OCI-LY1 (cell line): Measurements from ENCODE around the gene TRIM37.

Source experiments
- H2AFZ ChIP-seq: fragments of 200-600 bp; sonication (generic), shearing (Covaris generic); 2 replicates; pipeline ENCODE4 v1.6.0; 2014; ENCODE audit warnings: antibody characterized with exemption, mild to moderate bottlenecking, low read length
- H3F3A ChIP-seq: fragments of 200-600 bp; sonication (generic), shearing (Covaris generic); 2 replicates; pipeline ENCODE4 v1.6.0; 2014; ENCODE audit warnings: mild to moderate bottlenecking, antibody characterized with exemption, low read length, moderate library complexity; ENCODE audit not compliant: insufficient read depth
- H3K27ac ChIP-seq: fragments of 200-600 bp; sonication (generic); 2 replicates; pipeline ENCODE4 v1.5.1; 2014; ENCODE audit warnings: low read length, mixed run types, mild to moderate bottlenecking, low read depth; ENCODE audit not compliant: poor library complexity, severe bottlenecking
- H3K27me3 ChIP-seq: fragments of 200-600 bp; sonication (generic); 2 replicates; pipeline ENCODE4 v1.6.0; 2014; ENCODE audit warnings: antibody characterized with exemption, mild to moderate bottlenecking, low read length, moderate library complexity; ENCODE audit not compliant: insufficient read depth
- H3K36me3 ChIP-seq: fragments of 200-600 bp; sonication (generic); 2 replicates; pipeline ENCODE4 v1.6.1; 2014; ENCODE audit warnings: mild to moderate bottlenecking, antibody characterized with exemption, low read length, moderate library complexity, mixed read lengths; ENCODE audit not compliant: insufficient read depth
- H3K4me1 ChIP-seq: fragments of 200-600 bp; sonication (generic); 2 replicates; pipeline ENCODE4 v1.5.1; 2014; ENCODE audit warnings: mild to moderate bottlenecking, low read length, moderate library complexity; ENCODE audit not compliant: insufficient read depth, severe bottlenecking
- H3K4me2 ChIP-seq: fragments of 200-600 bp; sonication (generic), shearing (Covaris generic); 2 replicates; pipeline ENCODE4 v1.6.1; 2014; ENCODE audit warnings: low read length
- H3K4me3 ChIP-seq: fragments of 200-600 bp; sonication (generic); 2 replicates; pipeline ENCODE4 v1.5.1; 2014; ENCODE audit warnings: low read length, low read depth, mild to moderate bottlenecking, mixed read lengths; ENCODE audit not compliant: poor library complexity, severe bottlenecking
- H3K79me2 ChIP-seq: fragments of 200-600 bp; shearing (Covaris generic); 2 replicates; pipeline ENCODE4 v1.6.1; 2016; ENCODE audit warnings: mixed run types, low read length, mixed read lengths; ENCODE audit not compliant: insufficient read depth
- H3K9ac ChIP-seq: fragments of 200-600 bp; sonication (generic), shearing (Covaris generic); 2 replicates; pipeline ENCODE4 v1.6.1; 2014; ENCODE audit warnings: mild to moderate bottlenecking, low read length, mixed read lengths
- H3K9me2 ChIP-seq: fragments of 200-600 bp; sonication (generic), shearing (Covaris generic); 2 replicates; pipeline ENCODE4 v1.6.1; 2014; ENCODE audit warnings: low read depth, mild to moderate bottlenecking, low read length, mixed read lengths
- H3K9me3 ChIP-seq: fragments of 200-600 bp; shearing (Covaris generic); 2 replicates; pipeline ENCODE4 v1.6.1; 2014; ENCODE audit warnings: low read length, mixed read lengths
- H4K20me1 ChIP-seq: fragments of 200-600 bp; sonication (generic), shearing (Covaris generic); 2 replicates; pipeline ENCODE4 v1.6.0; 2016; ENCODE audit warnings: mild to moderate bottlenecking, low read length; ENCODE audit not compliant: insufficient read depth
- CTCF ChIP-seq: fragments of 200-600 bp; sonication (generic), shearing (Covaris generic); IDR thresholded peaks from 2 replicates; pipeline ENCODE4 v1.5.1; 2017; ENCODE audit warnings: mild to moderate bottlenecking, antibody characterized with exemption, low read length, moderate library complexity, mixed read lengths
- EZH2 ChIP-seq: fragments of 200-600 bp; sonication (generic), shearing (Covaris generic); IDR thresholded peaks from 2 replicates; pipeline ENCODE4 v1.8.0; 2017; ENCODE audit warnings: borderline replicate concordance, mixed run types, mild to moderate bottlenecking, antibody characterized with exemption, low read length, moderate library complexity, mixed read lengths

Gene TRIM37

DNA sequence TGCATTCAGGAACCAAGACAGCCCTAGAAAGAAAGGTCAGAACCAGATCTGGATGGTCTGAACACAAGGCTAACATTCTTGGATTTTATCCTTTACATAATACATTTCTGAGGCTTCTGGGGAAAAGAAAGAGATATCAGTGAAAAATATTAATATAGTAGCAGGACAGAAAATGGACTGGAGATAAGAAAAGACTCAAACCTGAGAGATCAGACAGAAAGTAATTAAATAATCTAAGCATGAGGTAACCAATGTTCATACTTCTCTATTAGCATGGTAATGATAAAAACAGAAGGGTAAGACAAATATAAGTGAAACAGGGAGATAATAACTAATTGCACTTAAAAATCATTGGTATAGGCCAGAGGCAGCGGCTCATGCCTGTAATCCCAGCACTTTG lies 5.5 kb downstream of the TRIM37 start:
- H3F3A ChIP-seq, result no peaks in the 10 kb centered on the region
- no peak overlapping the region for H2AFZ ChIP-seq
- H3K27me3 ChIP-seq, result no peaks in the 10 kb centered on the region
- H3K27ac ChIP-seq, result no peak overlapping the region
- no peak overlapping the region for H3K4me2 ChIP-seq
- H3K4me1 ChIP-seq, result peaks cover 17% of the 10 kb centered on the region
- H3K36me3 ChIP-seq, result peaks cover 58% of the 10 kb centered on the region
- no peak overlapping the region for H3K9ac ChIP-seq
- TF ChIP-seq EZH2 (no peak), CTCF (no peak)
- H4K20me1 ChIP-seq, result no peaks in the 10 kb centered on the region
- 0 out of 2 replicates have a peak, but pooled peaks cover 6% of the 10 kb centered on the region for H3K9me3 ChIP-seq
- H3K4me3 ChIP-seq, result no peak overlapping the region
- no peaks in the 10 kb centered on the region for H3K9me2 ChIP-seq
- peaks cover 42% of the 10 kb centered on the region for H3K79me2 ChIP-seq

DNA sequence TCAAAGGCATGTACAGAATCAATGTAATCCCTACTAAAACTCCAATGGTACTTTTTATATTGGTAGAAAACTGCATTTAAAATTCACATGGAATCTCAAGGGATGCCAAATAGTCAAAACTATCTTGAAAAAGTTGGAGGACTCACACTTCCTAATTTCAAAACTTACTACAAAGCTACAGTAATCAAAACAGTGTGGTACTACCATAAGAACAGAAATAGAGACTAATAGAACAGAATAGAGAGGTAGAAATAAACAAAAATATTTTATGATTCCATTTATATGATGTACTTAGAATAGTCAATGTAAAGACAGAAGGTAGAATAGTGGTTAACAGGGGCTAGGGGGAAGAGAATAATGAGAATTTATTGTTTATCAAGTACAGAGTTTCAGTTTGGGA lies 8.8 kb downstream of the TRIM37 start:
- no peaks in the 10 kb centered on the region for H3K27me3 ChIP-seq
- peaks cover 56% of the 10 kb centered on the region for H3K36me3 ChIP-seq
- no peak overlapping the region for H3K27ac ChIP-seq
- H3K9me3 ChIP-seq, result 0 out of 2 replicates have a peak, but pooled peaks cover 6% of the 10 kb centered on the region
- H3K4me1 ChIP-seq, result peaks cover 19% of the 10 kb centered on the region
- TF ChIP-seq EZH2, result no peak
- TF ChIP-seq CTCF, result no peak
- peaks cover 40% of the 10 kb centered on the region for H3K79me2 ChIP-seq
- no peak overlapping the region for H2AFZ ChIP-seq
- no peak overlapping the region for H3K9ac ChIP-seq
- H3F3A ChIP-seq, result no peaks in the 10 kb centered on the region
- H4K20me1 ChIP-seq, result no peaks in the 10 kb centered on the region
- H3K4me3 ChIP-seq, result no peak overlapping the region
- no peaks in the 10 kb centered on the region for H3K9me2 ChIP-seq
- H3K4me2 ChIP-seq, result no peak overlapping the region

GRCh38 chr17:59094861-59095530 lies 11.7 kb downstream of the TRIM37 start:
- Histone ChIP-seq H3K79me2 (peaks cover 44% of the 10 kb centered on the region), H3K4me2 (no peak overlapping the region), H3K27ac (no peak overlapping the region)

More at GRCh38 chr17:59094861-59095530, 11.7 kb downstream of the TRIM37 start:
- Histone ChIP-seq H3K36me3 (peaks cover 42% of the 10 kb centered on the region), H3F3A (no peaks in the 10 kb centered on the region), H3K4me1 (peaks cover 19% of the 10 kb centered on the region), H3K9me2 (no peaks in the 10 kb centered on the region), H2AFZ (no peak overlapping the region), H3K27me3 (no peaks in the 10 kb centered on the region), H3K4me3 (no peak overlapping the region), H4K20me1 (no peaks in the 10 kb centered on the region), H3K9me3 (0 out of 2 replicates have a peak, but pooled peaks cover 6% of the 10 kb centered on the region), H3K9ac (no peak overlapping the region)
- TF ChIP-seq EZH2 (no peak), CTCF (no peak)
